Epithelial cell of prostate (primary cell): ENCODE measurements around the gene AHDC1.
A peak's percentile ranks its signal among the peaks of the same experiment; 100 is the strongest.

Experiments
- DNase-seq: peaks from one replicate; pipeline ENCODE4 v3.0.0-alpha.2; 2011; ENCODE audit warnings: low read depth, low spot score
- H3K27ac ChIP-seq: fragments of 450-650 bp; 2 replicates; pipeline ENCODE4 v1.5.1; 2017; ENCODE audit warnings: mild to moderate bottlenecking

Gene AHDC1

DNA sequence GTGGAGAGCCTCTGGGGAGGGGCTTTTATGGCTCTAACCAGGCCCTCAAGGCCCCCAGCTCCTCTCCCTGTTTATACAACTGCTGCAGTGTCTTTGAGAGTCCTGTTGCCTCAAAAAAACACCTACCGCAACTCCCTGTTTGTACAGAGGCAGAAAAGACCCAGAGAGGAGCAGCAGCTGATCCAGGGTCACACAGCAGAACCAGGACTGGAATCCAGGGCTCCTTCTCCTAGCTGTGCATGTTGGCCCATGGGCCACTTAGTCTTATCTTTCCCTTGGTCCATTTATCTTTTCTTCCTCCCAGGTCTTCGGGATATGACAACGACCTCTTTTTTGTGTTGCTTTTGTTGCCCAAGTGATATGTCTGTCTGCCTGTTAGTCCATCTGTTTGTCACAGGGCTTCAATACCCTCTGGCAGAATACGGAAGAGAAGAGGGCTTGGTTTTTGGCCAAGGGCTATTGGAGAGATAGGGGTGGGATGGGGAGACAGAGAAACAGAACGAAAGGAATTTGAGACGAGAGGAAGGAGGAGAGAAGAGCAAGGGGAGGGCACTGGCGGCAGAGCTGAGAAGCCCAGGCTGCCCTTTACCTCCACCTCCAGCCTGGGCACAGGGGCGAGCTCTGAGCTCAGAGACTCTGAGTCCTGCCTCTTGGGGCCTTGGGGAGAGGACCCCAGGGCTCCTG is 80.5 kb downstream of the AHDC1 start:
- DNase-seq: no peak
- H3K27ac ChIP-seq: peak overlapping the region; percentile 79

- peak overlapping the region; percentile 79 for H3K27ac ChIP-seq
- DNase-seq: peak; percentile 99
Observed at GRCh38 chr1:27522432-27523336, 81.3 kb downstream of the AHDC1 start.

- peak overlapping the region; percentile 79 for H3K27ac ChIP-seq
- no peak for DNase-seq
Observed at GRCh38 chr1:27521861-27522431, 82.0 kb downstream of the AHDC1 start.

GRCh38 chr1:27521336-27521831 is 82.6 kb downstream of the AHDC1 start:
- H3K27ac ChIP-seq: peak overlapping the region; percentile 79
- DNase-seq: no peak

GRCh38 chr1:27520651-27521050 is 83.3 kb downstream of the AHDC1 start:
- no peak overlapping the region for H3K27ac ChIP-seq
- no peak for DNase-seq

DNA sequence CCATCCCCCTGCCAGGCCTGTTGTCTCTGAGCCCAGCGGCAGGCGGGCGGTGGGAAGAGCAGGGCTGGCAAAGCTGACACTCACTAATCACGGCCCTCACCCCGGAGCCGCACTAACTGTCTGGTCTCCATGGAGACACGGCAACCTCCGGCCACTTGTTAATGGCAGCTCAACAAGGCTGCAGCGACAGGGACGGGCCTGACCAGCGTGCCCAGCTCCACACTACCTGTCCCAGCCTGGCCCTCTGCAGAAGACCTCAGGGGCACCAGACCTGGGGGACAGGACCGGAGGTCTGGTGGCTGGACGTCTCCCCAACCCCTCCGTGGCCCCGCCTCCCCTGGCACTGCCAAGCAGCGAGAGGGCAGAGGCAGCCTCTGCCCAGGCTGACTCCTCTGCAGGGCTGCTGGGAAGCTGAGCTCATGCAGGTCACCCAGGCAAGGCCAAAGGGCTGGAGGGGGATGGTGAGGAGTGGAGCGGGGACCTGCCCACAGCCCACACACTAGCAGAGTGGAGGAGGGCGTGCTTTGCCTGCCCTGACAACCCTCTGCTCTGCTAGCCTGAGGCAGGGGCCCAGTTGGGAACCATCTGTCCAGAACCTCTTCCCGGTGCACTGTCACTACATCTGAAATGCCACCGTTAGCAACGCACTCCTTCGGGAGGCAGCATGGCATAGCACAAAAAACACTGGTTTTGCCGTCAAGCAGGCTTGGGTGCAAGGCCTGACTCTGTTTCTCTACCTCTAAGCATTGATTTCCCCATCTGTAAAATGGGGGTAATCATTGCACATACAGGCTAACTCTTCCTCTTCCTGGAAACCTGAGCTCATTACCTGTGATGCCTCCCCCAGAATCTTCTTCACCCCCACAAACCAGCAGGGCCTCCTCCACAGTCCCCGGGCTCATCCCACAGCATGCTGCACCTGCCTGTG is 84.3 kb downstream of the AHDC1 start:
- DNase-seq: no peak
- H3K27ac ChIP-seq: no peak overlapping the region

GRCh38 chr1:27518808-27519207 is 85.1 kb downstream of the AHDC1 start:
- H3K27ac ChIP-seq: peak overlapping the region; percentile 67
- DNase-seq: no peak

- H3K27ac ChIP-seq: peak overlapping the region; percentile 67
- no peak for DNase-seq
Observed at GRCh38 chr1:27517907-27518718, 85.8 kb downstream of the AHDC1 start.

DNA sequence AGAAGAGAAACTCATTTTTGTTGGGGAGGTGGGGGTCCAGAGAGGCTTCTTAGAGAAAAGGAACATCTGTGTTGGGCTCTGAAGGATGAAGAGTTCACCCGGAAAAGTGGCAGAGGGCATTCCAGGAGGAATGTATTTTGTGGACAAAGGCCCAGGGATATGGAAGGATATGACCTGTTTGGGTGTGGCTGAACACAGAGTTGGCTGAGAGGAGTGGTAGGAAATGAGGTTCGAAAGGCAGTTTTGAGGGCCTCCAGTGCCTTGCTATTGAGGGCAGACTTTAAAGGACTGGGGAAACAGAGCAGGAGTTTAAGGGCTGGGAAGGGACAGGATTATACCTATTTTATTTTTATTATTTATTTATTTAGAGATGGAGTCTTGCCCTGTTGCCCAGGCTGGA is 86.6 kb downstream of the AHDC1 start:
- DNase-seq: no peak
- H3K27ac ChIP-seq: peak overlapping the region; percentile 67

- no peak overlapping the region for H3K27ac ChIP-seq
- DNase-seq: no peak
Observed at GRCh38 chr1:27515626-27516025, 88.3 kb downstream of the AHDC1 start.

GRCh38 chr1:27513958-27514357 is 90.0 kb downstream of the AHDC1 start:
- H3K27ac ChIP-seq: no peak overlapping the region
- no peak for DNase-seq

- no peak for DNase-seq
- no peak overlapping the region for H3K27ac ChIP-seq
Observed at GRCh38 chr1:27513528-27513927, 90.4 kb downstream of the AHDC1 start.

- H3K27ac ChIP-seq: no peak overlapping the region
- DNase-seq: no peak
Observed at GRCh38 chr1:27509127-27510080, 94.5 kb downstream of the AHDC1 start.

DNA sequence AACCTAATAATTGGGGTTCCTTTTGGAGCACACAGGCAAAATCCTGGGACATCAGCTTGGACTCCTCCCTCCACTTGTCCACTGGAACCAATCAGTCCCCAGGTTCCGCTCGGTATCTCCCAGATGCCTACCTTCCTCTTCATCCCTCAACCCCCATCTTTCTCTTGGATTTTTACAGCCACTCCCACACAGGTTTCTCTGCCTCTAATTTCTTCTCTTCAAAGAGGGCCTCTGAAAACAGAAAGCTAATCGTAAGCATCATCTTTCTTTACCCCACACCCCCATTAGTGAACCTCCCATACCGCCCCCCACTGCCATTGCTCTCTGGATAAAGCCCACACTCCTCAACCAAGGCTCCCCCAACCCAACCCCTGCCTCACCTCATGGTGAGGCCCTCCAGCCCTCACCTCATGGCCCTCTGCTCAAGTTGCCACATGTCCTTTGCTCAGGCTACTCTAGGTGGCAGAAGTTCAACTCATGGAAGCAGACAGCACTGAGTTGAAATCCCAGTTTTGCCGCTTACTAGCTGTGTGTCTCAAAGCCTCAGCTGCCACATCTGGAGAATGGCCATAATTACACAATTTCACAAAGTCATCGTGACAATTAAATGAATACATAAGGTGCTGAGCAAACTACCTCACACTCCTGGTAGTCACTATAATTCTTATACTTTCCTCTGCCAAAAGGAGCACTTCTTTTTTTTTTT is 95.8 kb downstream of the AHDC1 start:
- DNase-seq: no peak
- H3K27ac ChIP-seq: no peak overlapping the region

- no peak overlapping the region for H3K27ac ChIP-seq
- DNase-seq: no peak
Observed at GRCh38 chr1:27506703-27507102, 97.2 kb downstream of the AHDC1 start.

DNA sequence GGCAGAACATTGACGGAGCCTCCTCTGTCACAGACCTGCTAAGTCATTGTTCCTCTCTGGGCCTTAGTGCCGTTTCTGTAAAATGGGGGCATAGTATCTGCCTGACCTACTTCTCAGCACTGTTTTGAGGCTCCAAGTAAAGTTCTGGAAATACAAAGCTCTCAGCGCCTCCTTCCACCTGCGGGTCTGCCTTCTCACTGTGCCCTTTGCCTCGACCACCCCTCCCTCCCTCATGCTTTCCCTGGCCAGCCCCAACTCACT is 98.6 kb downstream of the AHDC1 start:
- H3K27ac ChIP-seq: peak overlapping the region; percentile 57
- no peak for DNase-seq

DNA sequence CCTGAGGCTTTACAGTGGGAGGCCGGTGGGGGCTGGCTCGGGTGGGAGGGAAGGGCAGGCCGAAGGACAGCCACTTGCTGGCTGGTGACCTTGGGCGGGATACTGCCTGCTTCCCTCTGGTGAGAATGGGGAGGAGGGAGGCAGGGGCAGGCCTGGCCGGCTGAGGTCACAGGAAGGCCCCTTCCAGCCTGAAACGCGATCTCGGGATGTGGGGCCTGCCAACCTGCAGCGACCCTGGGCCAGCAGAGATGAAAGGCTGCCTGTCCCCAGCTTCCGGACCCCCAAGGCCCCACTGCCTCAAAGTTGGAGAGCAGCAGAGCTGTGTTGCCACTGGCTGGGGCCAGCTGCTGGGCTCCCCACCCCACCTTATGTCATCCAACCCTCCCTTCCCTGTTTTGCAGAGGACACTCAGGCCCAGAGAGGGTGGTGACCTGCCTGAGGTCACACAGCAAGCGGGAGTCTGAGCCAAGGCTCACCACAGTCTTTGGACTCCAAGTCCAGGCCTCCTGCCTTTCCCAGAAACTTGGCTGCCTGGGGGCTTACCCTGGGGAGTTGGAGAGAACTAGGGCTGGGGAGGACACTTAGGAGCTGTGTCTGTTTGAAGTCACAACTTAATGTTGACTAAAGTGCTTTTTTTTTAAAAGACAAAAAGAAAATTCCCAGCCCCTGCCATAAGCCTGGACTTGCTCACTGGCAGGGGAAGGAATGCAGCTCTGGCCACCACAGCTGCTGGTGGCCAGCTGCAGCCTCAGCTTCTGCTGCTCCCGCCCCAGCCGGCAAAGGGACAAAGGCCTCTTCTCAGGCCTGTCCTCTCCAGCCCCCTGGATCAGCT is 99.1 kb downstream of the AHDC1 start:
- H3K27ac ChIP-seq: peak overlapping the region; percentile 57
- DNase-seq: no peak
